Ammon's horn (tissue), 1 donor: ENCODE measurements around the gene APOA1.
A peak's percentile ranks its signal among the peaks of the same experiment; 100 is the strongest.
"Not testable (repeated sequence)": the region's sequence is repeated elsewhere in the genome, so short reads cannot be mapped to it uniquely, and the experiment has no call there.

ENCODE experiments used
- DNase-seq: peaks from one replicate; pipeline ENCODE4 v3.0.0-alpha.2; 2016; ENCODE audit warnings: low spot score

APOA1 gene

GRCh38 chr11:116813781-116814471 is 23.5 kb downstream of the APOA1 start:
- DNase-seq = no peak

- no peak for DNase-seq
These were observed 24.3 kb downstream of the APOA1 start for GRCh38 chr11:116813170-116813569.

DNA sequence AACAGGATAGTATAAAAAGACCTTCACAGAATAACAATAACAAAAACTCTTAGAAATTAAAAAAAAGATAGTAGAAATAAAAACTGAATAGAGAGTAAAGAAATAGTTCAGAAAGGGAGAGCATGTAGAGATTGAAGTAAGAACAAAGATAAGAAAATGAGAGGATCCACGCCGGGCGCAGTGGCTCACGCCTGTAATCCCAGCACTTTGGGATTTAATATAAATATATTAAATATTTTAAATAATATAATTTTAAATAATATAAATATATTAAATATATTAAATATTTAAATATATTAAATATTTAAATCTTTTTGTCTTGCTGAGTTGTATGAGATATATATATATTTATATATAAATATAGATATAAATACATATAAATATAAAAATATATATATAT is 25.3 kb downstream of the APOA1 start:
- DNase-seq = no peak

GRCh38 chr11:116811194-116811593 is 26.2 kb downstream of the APOA1 start:
- DNase-seq = no peak

DNA sequence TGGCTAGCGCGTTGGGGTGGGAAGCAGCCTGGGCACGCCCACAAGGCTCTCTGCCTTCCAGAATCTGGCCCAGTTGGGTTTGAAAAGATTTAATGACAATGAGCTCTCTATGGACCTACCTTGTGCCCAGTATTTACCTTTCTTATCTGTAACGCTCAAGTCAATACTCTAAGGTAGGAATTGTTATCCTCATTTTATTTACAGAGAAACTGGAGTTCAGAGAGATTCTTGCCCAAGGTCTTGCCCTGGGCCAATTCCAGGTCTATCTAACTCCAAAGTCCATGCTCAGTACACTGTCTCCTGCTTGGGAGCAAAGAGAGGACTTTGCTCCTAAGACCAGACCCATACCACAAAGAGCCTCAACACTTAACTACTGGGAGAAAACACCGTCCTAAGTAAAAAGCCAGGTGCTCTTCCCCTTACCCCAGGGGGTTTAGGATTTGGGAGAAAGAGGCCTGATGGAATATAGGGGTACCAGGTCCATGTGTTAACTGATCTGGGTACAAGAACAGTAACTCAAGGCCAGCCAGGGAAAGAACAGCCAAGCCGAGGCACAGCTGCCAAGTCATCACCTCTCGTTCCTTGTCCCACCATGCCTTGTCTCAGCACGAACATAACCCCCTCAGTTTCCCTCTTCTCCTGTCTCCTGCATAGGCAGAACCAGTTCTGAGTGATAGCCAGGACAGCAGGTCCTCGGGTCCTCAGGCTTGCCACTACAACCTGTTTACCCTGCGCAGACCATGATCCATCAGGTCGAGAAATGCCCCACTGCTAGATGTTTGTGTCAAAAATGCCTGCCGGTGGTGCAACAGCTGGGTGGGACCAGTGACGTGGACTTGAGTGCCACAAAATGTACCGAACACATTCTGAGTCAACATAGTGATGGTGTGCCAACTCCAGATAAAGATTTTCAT is 28.9 kb downstream of the APOA1 start:
- DNase-seq = no peak

DNA sequence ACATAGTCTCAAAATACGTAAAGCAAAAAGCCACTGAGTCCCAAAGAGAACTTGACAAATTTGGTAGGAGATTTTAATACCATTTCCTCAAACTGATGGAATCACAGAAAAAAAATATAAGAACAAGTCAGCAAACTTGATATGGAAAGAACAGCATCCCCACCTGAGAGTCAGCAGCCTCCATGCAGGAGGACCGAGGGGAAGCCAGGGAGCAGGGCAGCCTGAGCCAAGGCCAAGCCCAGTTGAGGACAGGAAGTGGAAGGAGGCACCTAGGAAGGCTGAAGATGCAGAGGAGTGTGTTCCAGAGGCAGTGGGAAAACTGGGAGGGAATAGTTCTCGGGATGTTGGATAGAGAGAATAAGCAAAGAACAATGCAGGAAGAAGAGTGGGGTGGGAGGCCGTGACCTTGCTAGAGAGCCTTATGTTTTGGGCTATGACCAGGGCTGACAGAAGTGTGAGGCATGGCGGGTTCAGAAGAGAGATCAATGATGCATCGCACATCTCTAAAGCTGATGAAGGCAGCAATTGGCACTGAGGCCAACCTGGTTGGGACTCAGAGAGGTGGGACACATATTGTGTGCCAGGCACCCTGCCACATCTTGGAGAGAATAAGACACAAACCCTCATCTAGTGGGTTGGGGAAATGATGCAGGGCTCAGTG is 29.7 kb downstream of the APOA1 start:
- DNase-seq = no peak

DNA sequence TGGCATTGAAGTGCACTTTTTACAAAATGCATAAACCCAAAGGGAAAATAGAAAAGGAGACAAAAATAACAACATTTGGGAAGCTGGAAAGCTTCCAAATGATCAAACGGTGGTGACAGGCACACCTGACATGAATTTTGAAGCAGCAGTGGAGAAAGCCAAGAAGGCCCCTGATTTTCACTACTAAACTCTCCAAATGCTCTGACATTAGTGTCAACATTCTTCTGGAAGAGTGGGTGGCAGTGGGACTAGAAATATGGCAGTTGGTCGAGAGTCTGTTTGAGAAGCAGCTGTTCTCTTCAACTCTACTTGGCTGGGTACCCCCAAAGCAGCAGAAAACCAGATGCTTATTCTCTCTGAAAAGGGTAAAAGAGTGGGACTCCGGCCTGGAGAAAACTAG is 33.4 kb downstream of the APOA1 start:
- no peak for DNase-seq

- DNase-seq = not testable (repeated sequence)
These were observed 35.8 kb downstream of the APOA1 start for GRCh38 chr11:116801662-116802061.

DNA sequence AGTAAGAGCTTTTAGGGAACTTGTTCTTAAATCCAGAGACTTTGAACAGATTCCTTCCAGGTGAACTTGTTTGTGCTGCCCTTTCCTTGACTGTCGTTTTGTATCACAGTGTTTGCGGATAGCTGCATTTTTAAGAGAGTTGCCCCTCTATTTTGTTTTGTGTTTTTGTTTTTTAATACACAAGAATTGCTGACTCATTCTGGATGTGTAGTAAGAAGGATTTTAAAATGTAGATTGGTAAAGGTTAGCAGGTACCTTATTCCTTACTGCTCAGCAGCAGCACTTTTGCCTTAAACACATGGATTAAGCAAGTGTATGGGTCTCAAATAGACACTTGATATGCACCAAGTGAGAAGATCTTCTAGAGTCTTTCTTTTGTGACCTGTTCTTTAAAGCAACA is 36.8 kb downstream of the APOA1 start:
- no peak for DNase-seq

DNA sequence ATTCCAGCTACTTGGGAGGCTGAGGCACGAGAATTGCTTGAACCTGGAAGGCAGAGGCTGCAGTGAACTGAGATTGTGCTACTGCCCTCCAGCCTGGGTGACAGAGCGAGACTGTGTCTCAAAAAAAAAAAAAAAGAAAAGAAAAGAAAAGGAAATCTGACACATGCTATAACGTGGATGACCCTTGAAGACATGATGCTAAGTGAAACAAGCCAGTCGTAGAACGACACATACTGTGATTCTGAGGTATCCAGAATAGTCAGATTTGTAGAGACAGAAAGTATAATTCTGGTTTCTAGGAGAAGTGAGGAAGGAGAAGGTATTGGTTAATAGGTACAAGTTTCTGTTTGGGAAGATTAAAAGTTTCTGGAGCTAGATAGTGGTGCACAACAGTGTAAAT is 39.1 kb downstream of the APOA1 start:
- no peak for DNase-seq

GRCh38 chr11:116797816-116798215 is 39.6 kb downstream of the APOA1 start:
- DNase-seq = no peak

GRCh38 chr11:116796548-116796947 is 40.9 kb downstream of the APOA1 start:
- DNase-seq = no peak

GRCh38 chr11:116794851-116795250 is 42.6 kb downstream of the APOA1 start:
- DNase-seq = no peak

- DNase-seq = no peak
These were observed 43.7 kb downstream of the APOA1 start for GRCh38 chr11:116793772-116794097.

- no peak for DNase-seq
These were observed 44.3 kb downstream of the APOA1 start for GRCh38 chr11:116792869-116793771.

DNA sequence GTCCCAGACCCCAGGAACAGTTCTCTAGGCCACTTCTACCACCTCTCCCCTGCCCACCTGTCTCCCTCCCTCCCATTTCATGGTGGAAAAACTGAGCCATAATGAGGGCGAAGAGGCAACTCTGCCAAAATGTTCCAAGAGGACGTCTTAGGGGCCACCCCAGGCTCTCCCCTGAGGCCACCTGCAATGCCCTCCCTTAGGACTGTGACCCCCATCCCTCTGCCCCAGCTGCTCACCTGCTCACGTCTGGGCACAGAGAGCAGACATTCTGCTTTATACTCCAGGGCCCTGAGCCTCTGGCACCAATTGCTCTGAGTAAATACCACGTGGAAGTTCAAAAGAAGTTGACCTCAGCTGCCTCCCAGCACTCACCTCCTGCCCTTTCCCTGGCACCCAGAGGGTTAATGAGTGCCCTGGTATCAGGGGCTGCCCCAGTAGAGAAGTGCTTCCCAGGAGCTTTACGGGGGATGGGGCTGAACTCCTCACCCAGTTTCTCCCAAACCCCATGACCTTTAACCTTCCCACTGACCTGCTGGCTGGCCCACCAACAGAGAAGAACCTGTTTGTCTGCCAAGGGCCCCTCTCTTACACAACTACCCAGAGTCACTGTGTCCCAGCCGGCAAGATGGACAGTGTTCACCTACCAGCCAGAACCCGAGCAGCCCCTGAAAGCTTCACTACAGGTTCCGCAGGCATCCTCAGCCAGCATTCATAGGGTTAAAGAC is 45.1 kb downstream of the APOA1 start:
- no peak for DNase-seq

DNA sequence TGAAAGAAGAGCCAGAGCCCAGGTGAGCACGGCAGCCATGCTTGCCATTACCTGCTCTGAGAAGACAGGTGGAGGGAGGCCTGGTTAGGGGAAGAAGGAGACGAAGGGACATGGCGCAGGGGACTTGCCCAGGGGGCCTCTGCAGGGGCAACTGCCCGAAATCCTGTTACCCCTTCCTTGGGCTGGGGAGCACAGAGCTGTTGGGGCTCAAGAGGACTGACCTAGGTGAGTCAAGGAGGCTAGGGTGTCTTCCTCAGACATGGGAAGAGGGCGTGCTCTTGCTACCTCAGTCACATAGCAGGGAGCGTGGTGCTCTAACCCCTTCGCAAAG is 45.6 kb downstream of the APOA1 start, which contains the start of gene APOA5:
Gene APOA5 (minus strand): TSS at position 67 of the 331 bp plus-strand sequence. CDS start 19 bp downstream, at position 48.
- no peak for DNase-seq

- DNase-seq = peak; percentile 87
These were observed 46.2 kb downstream of the APOA1 start for GRCh38 chr11:116791002-116791812.

- DNase-seq = no peak
These were observed 47.0 kb downstream of the APOA1 start for GRCh38 chr11:116790167-116791001.
